Peyer's patch (tissue), 4 donors: ENCODE results near the gene PCBP3.

ENCODE experiments used
- POLR2A ChIP-seq, 2 donors: fragments of 450-650 bp; IDR thresholded peaks; one replicate each; pipeline ENCODE4 v1.5.1; 2017; ENCODE audit warnings: antibody characterized with exemption in 2 of 2, mild to moderate bottlenecking in 2 of 2, moderate library complexity in 2 of 2
- TF ChIP-seq, protein P1 (sequence below), 6 experiments: fragments of 450-650 bp in 4 of 6; fragments of 200-600 bp in 2 of 6; sonication (generic) in 1 of 6; IDR thresholded peaks; one replicate each; pipeline ENCODE4 v1.5.1; 2017 to 2019; ENCODE audit warnings: antibody characterized with exemption in 6 of 6, mild to moderate bottlenecking in 3 of 6, moderate library complexity in 1 of 6

DNA sequence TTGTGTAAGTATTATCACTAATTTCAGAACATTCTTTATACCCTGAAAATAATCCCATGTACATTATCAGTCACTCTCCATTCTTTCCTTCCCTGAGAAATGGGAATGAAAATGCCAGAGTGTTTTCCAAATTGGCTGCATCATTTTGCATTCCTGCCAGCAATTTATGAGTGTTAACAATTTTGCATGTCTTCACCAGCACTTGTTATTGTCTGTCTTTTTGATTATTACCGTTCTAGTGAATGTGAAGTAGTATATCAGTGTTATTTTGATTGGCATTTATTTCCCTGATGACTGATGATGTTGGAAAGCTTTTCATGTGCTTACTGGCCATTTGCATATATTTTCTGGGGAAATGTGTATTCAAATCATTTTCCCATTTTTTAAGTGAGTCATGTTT lies 71.9 kb downstream of the PCBP3 start:
- TF ChIP-seq, protein P1, sequence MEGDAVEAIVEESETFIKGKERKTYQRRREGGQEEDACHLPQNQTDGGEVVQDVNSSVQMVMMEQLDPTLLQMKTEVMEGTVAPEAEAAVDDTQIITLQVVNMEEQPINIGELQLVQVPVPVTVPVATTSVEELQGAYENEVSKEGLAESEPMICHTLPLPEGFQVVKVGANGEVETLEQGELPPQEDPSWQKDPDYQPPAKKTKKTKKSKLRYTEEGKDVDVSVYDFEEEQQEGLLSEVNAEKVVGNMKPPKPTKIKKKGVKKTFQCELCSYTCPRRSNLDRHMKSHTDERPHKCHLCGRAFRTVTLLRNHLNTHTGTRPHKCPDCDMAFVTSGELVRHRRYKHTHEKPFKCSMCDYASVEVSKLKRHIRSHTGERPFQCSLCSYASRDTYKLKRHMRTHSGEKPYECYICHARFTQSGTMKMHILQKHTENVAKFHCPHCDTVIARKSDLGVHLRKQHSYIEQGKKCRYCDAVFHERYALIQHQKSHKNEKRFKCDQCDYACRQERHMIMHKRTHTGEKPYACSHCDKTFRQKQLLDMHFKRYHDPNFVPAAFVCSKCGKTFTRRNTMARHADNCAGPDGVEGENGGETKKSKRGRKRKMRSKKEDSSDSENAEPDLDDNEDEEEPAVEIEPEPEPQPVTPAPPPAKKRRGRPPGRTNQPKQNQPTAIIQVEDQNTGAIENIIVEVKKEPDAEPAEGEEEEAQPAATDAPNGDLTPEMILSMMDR (IDR thresholded peaks at IDR 0.05): no peak
- TF ChIP-seq POLR2A (IDR thresholded peaks at IDR 0.05): no peak
